Measurements from ENCODE around the gene CXCL16.

CXCL16 gene

DNA sequence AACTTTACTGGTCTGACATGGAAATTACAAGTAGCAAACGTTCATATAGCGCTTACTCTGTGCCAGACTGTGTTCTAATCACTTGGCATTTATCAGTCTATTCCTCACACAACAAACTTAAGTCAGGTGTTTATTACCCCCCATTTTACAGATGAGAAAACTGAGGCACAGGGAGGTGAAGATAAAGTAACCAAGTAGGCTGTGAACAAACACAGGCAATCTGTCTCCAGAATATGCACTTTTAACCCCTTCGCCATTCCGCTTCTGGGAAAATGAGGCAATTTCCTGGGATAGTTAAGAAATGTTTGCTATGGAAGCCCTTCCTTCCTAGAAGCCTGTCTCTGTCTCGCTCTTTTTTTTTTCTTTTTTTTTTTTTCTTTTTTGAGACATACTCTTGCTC lies 12.2 kb upstream of the CXCL16 start:
- no peak for DNase-seq

DNA sequence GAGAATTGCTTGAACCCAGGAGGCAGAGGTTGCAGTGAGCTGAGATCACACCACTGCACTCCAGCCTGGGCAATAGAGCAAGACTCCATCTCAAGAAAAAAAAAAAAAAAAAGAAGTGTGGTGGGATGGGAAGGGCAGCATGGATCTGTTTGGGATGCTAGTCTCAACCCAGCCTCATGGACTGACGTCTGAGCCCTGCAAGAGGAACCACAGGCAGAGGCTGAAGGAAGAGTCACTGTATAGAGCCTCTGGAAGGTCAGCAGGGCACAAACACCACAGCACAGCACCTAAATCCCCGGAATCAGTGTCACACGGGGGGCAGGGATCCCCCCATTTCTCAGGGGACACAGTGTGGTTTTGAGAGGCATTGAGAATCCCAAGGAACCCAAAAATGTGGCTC lies 10.9 kb upstream of the CXCL16 start:
- no peak for DNase-seq

DNA sequence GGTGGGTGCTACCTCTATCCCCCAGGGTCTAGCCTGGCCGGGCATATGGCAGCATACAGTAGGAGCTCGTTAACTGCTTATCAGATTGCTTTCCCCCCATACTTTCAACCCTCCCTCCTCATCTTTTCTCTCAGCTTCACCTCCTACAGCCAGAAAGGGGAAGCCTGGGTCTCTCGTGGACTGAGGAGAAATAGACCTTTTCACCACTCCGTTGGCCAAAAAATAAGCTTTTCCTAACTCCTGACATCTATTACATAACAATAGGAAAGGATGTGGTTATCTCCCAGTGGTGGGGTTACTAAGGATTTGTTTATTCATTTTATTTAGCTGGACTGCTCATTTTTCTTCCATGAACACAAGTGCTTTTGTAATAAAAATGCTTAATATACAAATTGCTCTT lies 9.0 kb upstream of the CXCL16 start:
- DNase-seq = no peak

DNA sequence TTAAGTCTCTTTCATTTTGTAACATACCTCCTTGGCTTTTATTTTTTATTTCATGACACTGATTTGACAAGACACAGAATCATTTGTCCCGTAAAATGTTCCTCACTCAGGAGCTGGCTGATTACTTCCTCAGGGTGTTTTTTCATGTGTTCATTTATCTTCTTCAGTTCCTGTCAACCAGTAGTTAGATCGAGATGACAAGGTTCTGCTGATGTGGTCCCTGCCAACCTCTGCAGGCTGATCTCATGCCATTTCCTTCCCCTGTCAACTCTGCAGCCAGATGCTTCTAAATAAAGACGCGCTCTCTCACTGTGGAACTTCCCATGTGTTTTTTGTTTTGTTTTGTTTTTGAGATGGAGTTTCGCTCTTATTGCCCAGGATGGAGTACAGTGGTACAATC lies 8.1 kb upstream of the CXCL16 start:
- peak in 1 of 14 donors; percentile 16 for DNase-seq

DNA sequence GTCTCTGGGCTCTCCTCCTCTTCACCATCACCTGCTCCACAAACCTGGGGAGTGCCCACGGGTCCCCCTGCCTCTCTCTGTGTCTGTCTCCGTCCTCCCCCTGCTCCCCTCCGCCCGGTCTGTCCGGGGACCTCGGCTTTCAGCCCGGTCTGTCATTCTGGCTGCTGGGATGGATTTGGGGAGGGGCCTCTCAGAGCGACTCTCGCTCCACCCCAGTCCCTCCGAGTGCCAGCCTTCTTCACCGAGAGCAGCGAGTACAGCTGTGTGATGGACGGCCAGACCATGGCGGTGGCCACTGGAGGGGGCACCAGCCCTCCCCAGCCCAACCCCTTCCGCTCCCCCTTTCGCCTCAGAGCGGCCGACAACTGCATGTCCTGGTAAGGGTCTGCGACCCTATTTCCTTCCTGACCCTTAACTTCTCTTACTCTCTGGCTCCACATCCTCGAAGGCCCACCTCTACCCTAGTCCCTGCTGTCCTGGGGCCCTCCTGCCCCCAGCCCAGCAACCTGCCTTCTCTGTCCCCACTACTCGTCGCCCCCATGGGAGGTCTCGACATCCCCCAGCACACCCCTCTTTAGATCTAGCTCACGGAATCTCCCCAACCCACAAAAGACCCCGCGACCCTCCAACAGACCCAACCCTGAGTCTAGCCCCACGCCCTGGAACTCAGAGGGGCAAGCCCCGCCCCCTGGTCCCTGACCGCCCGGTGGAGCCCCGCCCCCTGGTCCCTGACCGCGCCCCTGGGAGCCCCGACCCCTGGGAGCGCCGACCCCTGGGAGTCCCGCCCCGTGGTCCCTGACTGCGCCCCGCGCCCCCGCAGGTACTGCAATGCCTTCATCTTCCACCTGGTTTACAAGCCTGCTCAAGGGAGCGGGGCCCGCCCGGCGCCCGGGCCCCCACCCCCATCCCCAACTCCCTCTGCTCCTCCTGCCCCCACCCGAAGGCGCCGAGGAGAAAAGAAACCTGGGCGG lies 5.6 kb upstream of the CXCL16 start:
- no peak for DNase-seq

DNA sequence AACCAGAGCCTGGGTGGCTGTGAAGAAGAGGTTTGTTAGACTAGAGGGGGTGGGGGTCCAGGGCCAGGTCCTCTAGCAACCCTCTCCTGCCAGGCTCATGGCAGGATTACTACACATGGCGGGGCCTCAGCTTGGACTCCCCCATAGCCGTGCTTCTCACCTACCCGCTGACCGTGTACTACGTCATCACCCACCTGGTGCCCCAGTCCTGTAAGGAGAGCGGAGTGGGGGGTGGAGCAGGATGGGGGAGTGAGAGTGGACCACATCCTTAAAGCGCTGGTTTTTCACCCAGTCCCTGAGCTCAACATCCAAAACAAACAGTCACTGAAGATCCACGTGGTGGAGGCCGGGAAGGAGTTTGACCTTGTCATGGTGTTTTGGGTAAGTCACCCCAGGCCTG lies 4.2 kb upstream of the CXCL16 start:
- no peak for DNase-seq

DNA sequence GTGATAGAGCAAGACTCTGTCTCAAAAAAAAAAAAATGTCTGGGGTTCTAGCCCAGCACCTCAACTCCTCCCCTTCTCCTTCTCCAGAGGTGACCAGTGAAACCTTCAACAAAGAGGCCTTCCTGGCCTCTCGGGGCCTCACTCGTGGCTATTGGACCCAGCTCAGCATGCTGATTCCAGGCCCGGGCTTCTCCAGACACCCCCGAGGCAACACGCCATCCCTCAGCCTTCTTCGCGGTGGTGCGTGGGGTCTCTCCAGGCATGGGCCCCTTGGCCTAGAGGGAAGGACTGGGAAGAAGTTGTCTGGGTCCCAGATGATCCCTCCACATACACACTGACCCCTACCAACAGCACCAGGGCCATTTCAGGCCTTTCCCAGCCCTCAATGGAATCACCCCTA lies 3.5 kb upstream of the CXCL16 start:
- DNase-seq = no peak

DNA sequence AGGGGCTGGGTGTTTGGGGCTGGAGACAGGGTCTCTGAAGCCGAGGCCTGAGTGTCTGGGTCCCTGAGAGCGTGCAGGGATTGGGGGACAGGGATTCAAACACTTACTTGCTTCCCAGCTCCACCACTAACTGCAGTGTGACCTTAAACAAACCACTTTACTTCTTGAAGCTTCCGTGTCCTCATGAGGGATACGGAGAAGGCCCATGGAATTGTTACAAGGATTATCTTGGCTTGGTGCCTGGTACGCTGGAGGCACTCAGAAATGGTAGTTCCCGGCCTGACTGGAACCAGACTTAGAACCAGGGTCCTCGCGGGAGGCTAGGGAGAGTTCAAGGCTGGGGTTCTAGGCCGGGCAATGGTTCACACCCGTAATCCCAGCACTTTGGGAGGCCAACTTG lies 2.9 kb upstream of the CXCL16 start:
- DNase-seq = no peak

DNA sequence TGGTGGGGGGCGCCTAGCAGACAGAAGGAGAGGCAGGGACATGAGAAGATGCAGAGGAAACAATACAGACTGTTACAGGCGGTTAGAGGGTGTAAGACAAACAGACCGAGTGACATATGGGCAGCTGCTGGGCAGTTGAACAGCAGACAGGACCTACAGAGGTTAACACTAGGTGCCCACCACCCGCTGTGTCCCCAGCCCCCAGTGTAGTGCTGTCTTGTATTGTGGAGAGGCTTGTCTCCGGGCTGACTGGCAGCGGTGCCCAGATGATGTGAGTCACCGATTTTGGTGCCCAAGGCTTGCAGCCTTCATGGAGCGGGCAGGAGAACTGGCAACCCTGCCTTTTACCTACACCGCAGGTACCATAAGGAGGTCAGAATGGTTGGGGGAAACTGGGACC lies 2.4 kb upstream of the CXCL16 start:
- no peak for DNase-seq

DNA sequence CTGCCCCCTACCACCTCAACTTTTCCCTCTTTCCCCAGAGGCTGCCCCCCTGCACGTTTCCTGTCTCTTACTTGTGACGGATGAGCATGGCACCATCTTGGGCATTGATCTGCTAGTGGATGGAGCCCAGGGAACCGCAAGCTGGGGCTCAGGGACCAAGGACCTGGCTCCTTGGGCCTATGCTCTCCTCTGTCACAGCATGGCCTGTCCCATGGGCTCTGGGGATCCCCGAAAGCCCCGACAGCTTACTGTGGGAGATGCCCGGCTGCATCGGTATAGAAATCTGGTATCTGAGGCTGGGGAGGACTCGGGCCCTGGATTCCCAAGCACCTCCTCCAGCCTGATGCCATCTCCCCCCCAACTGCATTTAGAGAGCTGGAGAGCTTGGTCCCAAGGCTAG lies 1.8 kb upstream of the CXCL16 start:
- no peak for DNase-seq

DNA sequence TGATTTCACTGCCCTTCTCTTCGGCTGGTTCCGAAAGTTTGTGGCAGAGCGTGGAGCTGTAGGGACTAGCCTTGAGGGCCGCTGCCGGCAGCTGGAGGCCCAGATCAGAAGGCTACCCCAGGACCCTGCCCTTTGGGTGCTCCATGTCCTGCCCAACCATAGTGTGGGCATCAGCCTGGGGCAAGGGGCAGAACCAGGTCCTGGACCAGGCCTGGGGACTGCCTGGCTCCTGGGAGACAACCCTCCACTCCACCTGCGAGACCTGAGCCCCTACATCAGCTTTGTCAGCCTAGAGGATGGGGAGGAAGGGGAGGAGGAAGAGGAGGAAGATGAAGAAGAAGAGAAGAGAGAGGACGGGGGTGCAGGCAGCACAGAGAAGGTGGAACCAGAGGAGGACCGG lies 856 bp upstream of the CXCL16 start:
- DNase-seq = no peak

DNA sequence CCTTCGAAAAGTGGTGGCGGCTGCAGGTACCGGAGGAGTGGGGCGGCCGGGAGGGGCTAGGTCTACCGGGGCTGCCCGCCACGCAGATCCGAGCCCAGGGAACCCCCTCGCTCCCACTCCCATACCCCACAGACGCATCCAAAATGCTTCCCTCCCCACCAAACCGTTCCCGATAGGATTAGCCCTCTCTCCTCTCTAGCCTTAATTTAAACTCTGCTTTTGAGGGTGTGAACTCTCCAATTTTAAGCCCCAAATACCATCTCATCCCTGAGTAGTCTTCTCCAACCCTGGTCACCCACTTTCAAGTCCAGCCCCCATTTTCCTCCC lies 260 bp upstream of the CXCL16 start:
- DNase-seq = no peak

DNA sequence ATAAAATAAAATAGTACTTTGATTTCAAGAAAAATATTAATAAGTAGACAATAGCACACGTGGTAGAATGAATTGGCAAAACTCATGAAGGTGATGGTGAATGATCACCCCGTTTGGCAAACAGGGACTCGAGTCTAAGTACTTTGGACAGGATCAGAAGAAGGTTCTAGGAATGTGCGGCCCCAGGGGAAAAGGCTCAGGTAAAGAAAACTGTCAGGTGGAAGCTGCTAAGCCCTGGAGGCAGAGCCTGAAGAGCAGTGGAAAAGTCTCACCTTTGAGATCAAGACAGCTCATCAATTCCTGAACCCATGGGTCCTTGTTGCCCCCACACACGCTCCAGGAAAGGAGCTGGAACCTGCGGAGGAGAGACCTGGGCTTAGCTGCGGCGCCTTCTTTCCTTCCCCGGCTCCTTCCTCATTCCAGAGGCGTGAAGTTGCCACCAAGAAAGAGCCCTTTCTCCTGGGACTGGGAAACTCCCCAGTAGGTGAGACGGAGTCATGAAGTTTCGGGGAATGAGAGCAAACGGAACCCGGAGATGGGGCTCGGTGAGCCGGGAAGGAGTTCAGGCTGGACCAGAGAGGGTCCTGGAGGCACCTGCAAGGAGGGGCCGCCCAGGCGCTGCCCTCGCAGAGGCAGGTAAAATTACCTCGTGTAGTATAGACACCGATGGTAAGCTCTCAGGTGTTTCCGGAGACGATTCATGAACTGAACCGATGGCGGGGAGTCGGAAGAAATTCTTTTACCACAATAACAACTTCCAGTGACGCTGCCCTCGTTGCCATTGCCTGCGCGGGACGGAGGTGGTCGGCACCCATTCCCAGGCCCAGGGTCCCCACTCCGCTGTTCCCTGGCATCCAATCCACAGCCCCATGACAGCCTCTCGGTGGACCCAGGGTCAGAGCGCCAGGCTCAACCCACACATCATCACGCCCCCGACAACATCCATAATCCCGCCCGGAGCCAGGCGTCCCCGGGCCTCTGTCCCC lies 1.3 kb downstream of the CXCL16 start:
- no peak for DNase-seq

DNA sequence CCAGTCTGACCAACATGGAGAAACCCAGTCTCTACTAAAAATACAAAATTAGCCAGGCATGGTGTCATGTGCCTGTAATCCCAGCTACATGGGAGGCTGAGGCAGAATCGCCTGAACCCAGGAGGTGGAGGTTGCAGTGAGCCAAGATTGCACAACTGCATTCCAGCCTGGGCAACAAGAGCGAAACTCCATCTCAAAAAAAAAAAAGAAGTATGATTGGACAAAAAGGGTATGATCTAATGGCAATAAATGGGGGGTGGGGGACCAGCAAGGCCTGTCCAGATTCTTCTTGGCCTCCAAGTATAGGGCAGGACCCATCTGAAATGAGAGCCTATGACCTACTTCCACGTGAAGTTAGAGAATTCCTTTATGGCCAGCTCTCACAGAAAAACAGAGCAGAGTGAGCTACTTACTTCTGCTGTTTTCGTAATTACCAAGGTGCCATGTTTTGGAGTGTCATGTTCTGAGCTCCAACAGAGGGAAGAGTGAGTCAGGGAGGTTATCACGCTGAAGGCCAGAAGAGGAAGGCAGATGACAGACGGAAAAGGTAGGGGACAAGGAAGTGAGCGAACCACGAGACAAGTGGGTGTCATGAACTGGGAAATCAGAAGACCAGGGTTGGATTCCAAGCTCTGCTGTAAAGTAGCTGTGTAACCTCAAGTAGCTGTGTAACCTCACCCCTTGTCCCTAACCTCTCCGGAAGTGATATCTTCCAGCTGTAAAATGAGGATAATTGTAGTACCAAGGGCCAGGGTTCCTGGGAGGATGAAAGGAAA lies 3.7 kb downstream of the CXCL16 start:
- DNase-seq = peak in 6 of 14 donors; percentile 9 to 48 (median 30)

DNA sequence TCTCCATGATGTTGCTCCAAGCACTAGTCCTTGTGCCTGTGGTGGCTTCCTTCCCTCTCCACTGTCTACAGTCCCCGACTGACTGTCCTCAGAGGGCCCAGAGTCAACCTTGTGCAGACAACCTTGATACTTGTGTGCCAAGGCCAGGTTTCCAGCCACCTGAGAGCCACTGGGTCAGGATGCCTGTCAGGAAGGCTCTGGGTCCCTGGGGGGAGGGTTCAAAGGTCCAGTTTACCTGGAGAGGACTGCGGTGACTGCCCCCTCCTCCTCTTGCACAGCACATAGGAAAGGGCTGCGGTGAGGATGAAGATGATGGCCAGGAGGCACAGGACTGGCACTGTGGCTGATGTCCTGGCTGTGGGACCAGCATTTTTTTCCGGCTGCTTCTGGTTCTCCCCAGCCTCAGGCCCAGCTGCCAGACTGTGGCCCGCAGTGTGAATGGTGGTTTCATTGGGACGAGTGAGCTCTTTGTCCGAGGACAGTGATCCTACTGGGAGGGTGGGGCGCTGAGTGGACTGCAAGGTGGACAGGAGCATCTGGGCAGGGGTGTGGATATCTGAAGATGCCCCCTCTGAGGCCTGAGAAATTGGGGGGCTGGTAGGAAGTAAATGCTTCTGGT lies 4.8 kb downstream of the CXCL16 start:
- DNase-seq = no peak

DNA sequence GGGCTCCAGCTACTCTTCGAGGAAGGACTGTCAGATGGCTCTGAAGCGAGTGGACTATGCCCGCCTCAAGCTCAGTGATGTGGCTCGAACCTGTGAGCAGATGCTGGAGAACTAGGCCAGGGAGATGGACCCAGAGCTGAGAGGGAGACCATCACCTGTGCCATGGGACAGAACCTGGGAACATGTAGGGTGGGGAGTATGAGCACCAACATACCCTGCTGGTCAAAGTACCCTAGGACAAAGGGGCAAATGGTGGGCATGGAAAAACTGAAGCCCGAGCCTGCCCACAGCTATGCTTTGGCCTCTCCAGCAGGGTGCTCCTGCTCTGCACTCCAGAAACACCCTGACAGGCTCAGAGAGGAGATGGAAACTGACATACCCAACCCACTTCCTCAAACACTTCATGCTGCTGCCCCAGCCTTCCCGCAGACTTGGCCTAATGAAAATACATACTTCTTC lies 6.6 kb downstream of the CXCL16 start:
- DNase-seq = peak in 3 of 14 donors; percentile 16 to 35 (median 29)

DNA sequence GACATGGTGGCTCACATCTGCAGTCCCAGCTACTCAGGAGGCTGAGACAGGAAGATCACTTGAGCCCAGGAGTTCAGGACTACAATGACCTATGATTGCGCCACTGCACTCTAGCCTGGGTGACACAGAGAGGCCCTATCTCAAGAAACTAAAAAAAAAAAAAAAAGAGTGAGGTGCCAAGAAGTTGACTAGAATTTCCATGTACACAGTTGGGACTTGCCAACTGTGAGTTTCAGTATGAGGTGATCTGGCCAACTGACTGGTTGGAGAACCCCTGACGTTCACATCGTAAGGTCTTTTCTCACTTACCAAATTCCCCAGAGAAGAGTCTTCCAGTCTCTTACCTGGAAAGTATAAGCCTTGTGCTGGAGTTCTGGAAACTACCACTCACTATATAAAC lies 11.6 kb downstream of the CXCL16 start:
- no peak for DNase-seq

DNA sequence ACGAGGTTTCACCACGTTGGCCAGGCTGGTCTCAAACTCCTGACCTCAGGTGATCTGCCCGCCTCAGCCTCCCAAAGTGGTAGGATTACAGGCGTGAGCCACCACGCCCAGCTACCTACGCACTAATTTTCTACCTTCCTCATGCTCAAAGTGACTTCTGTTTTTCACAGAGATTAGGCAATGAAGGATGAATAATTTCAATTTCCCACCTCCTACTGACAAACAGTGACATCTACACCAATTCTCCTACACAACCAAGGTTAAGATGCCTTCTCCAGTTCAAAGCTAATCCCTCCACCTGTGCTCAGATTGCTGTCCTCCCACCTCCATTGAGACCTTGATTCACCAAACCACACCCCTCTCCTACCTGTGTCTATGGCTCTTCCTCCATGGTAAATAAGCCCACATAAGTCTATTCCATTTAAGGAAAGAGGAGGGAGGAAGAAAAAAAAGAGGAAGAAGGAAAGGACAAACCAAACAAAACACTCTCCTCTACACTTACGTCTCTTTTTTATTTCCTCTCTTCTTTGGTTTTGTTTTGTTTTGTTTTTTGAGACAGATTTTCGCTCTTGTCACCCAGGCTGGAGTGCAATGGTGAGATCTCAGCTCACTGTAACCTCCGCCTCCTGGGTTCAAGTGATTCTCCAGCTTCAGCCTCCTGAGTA lies 13.9 kb downstream of the CXCL16 start:
- no peak for DNase-seq

DNA sequence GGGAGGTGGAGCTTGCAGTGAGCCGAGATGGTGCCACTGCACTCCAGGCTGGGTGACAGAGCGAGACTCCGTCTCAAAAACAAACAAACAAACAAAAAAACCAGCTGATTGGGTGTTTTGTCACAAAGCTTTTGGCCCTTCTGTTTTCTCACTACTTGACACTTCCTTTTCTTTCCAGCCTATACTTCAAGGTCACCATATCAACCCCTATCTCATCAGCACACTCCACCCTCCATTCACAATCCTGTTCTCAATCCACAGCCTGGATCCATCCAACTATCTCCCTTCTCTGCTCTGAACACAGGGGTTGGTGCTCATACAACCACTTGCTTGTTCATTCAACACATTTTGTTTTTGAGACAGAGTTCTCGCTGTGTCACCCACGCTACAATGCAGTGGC lies 15.1 kb downstream of the CXCL16 start:
- no peak for DNase-seq

DNA sequence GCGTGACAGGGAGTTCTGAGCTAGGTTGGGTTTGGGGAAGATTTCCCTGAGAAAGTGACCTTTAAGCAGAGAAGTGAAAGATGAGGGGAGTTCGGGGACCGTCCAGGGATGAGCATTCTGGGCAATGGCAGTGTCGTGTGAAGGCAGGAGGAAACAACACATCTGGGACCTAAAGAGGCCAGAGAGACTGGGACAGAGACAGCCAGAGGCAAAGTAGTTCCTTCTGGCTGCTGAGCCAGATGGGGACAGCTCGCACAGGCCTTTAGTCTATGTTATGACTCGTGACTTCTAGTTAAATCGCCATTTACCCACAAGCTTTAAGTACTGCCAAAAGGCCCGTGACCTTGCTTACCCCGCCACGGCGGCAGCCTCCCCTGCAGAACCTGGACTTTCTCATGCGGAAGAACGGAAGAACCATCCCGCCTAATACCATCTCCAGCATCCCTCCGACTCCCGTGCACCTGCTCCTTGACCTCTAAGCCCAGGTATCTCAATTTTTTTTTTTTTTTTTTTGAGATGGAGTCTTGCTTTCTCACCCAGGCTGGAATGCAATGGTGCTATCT lies 17.0 kb downstream of the CXCL16 start:
- no peak for DNase-seq
